Calu3 (cell line): Measurements from ENCODE around the gene SPATS1. TPM values are rescaled to one million over a fixed set of nuclear protein-coding genes. Genes with fewer than 3 reads are reported as not detected.
A peak's percentile ranks its signal among the peaks of the same experiment; 100 is the strongest.

ENCODE experiments used
- BruUV-seq: library from RNA; stranded (reverse); fragments of 400-500 nt; replicated peaks from 2 replicates; lab custom pipeline; 2021; lab: Mats Ljungman, UMichigan
- CTCF ChIA-PET: fragments of 300-600 bp; sonication (Branson Sonifier 250); formaldehyde crosslinking; loops from one replicate; lab custom pipeline; 2022; ENCODE audit warnings: antibody characterized with exemption; lab: Charles Lee
- DNase-seq: peaks from one replicate; pipeline ENCODE4 v3.0.0; 2022
- H3K27ac Mint-ChIP-seq: one replicate; pipeline ENCODE4 v1.8.0; 2022; ENCODE audit warnings: mixed read lengths; ENCODE audit not compliant: unreplicated experiment
- H3K27me3 Mint-ChIP-seq: one replicate; pipeline ENCODE4 v1.8.0; 2022; ENCODE audit warnings: mixed read lengths; ENCODE audit not compliant: unreplicated experiment
- H3K36me3 Mint-ChIP-seq: one replicate; pipeline ENCODE4 v1.8.0; 2022; ENCODE audit warnings: mild to moderate bottlenecking, moderate library complexity, mixed read lengths; ENCODE audit not compliant: insufficient read depth, unreplicated experiment
- H3K4me1 Mint-ChIP-seq: one replicate; pipeline ENCODE4 v1.8.0; 2022; ENCODE audit warnings: mild to moderate bottlenecking, low read depth, mixed read lengths; ENCODE audit not compliant: unreplicated experiment
- H3K4me3 Mint-ChIP-seq: one replicate; pipeline ENCODE4 v1.8.0; 2022; ENCODE audit warnings: mild to moderate bottlenecking, low read depth, moderate library complexity, mixed read lengths; ENCODE audit not compliant: unreplicated experiment
- H3K9me3 Mint-ChIP-seq: one replicate; pipeline ENCODE4 v1.8.0; 2022; ENCODE audit warnings: low read depth, mixed read lengths; ENCODE audit not compliant: unreplicated experiment
- CTCF ChIP-seq: fragments of 200-600 bp; IDR thresholded peaks from one replicate; pipeline ENCODE4 v1.8.0; 2022; ENCODE audit warnings: antibody characterized with exemption; ENCODE audit not compliant: unreplicated experiment
- intact Hi-C: fragments of 100-400 bp; cut with micrococcal nuclease; formaldehyde crosslinking; loops from one replicate; pipeline ENCODE4 v1.10.0; 2022; ENCODE audit not compliant: unreplicated experiment
- total RNA-seq: library from RNA; stranded (reverse); gene quantifications from 2 replicates; pipeline ENCODE4 v1.2.3, GENCODE V29; 2022

Gene SPATS1
- total RNA-seq, 1 experiment from 2014 or later, result not detected

GRCh38 chr6:44386364-44386928 is 44.0 kb downstream of the SPATS1 start:
- H3K4me3 Mint-ChIP-seq, result peak overlapping the region; percentile 98
- TF ChIP-seq CTCF, result no peak
- no peaks in the 10 kb centered on the region for H3K9me3 Mint-ChIP-seq
- no peaks in the 10 kb centered on the region for H3K27me3 Mint-ChIP-seq
- CTCF ChIA-PET, result interaction anchor here (1.0 kb wide), 2 partner anchors 11 to 83 kb away, joined by 3 to 4 read pairs; no protein-coding TSS in a partner anchor
- peak overlapping the region; percentile 99 for H3K27ac Mint-ChIP-seq
- H3K36me3 Mint-ChIP-seq, result peaks cover 45% of the 10 kb centered on the region
- intact Hi-C loops, result no loop called here
- H3K4me1 Mint-ChIP-seq, result peaks cover 24% of the 10 kb centered on the region
- DNase-seq, result no peak
- BruUV-seq, result no TSS peak

- Mint-ChIP-seq H3K4me3 (peak overlapping the region; percentile 98), H3K36me3 (peaks cover 50% of the 10 kb centered on the region), H3K27me3 (no peaks in the 10 kb centered on the region), H3K27ac (peak overlapping the region; percentile 99), H3K9me3 (no peaks in the 10 kb centered on the region), H3K4me1 (peaks cover 24% of the 10 kb centered on the region)
- TF ChIP-seq CTCF, result no peak
- intact Hi-C loops, result no loop called here
- CTCF ChIA-PET, result interaction anchor here (1.0 to 1.1 kb wide), 3 partner anchors 11 to 83 kb away, joined by 3 to 5 read pairs (median 4); no protein-coding TSS in a partner anchor
- BruUV-seq, result TSS peak; percentile 75
- no peak for DNase-seq
Observed at GRCh38 chr6:44386929-44387345, 44.5 kb downstream of the SPATS1 start.

GRCh38 chr6:44387346-44388134 is 45.1 kb downstream of the SPATS1 start, which contains the start of gene CDC5L:
TSS of gene CDC5L (plus strand) at chr6:44387706. CDS start at chr6:44387824, 118 bp downstream.
- BruUV-seq, result no TSS peak
- peak within 1 kb of the TSS; percentile 98 for H3K4me3 Mint-ChIP-seq
- no peak for TF ChIP-seq CTCF
- CTCF ChIA-PET, result interaction anchor here (0.6 to 1.1 kb wide), 5 partner anchors 12 to 698 kb away, joined by 3 to 6 read pairs (median 4); no protein-coding TSS in a partner anchor
- peak; percentile 97 for DNase-seq
- H3K4me1 Mint-ChIP-seq, result peaks cover 24% of the 10 kb centered on the region
- intact Hi-C loops, result no loop called here
- H3K9me3 Mint-ChIP-seq, result no peaks in the 10 kb centered on the region
- peaks cover 56% of the 10 kb centered on the region for H3K36me3 Mint-ChIP-seq
- no peaks in the 10 kb centered on the region for H3K27me3 Mint-ChIP-seq
- peak within 1 kb of the TSS; percentile 99 for H3K27ac Mint-ChIP-seq

- H3K4me1 Mint-ChIP-seq, result peaks cover 24% of the 10 kb centered on the region
- DNase-seq, result no peak
- H3K27me3 Mint-ChIP-seq, result no peaks in the 10 kb centered on the region
- TF ChIP-seq CTCF, result no peak
- peaks cover 62% of the 10 kb centered on the region for H3K36me3 Mint-ChIP-seq
- no peaks in the 10 kb centered on the region for H3K9me3 Mint-ChIP-seq
- intact Hi-C loops, result no loop called here
- H3K4me3 Mint-ChIP-seq, result peak overlapping the region; percentile 98
- H3K27ac Mint-ChIP-seq, result peak overlapping the region; percentile 99
- no TSS peak for BruUV-seq
- CTCF ChIA-PET, result interaction anchor here (0.6 to 1.1 kb wide), 3 partner anchors 11 to 698 kb away, joined by 3 to 6 read pairs (median 5); no protein-coding TSS in a partner anchor
Observed at GRCh38 chr6:44388135-44388487, 45.7 kb downstream of the SPATS1 start.
